Measurements from ENCODE around the gene TSPAN6.

Gene TSPAN6

DNA sequence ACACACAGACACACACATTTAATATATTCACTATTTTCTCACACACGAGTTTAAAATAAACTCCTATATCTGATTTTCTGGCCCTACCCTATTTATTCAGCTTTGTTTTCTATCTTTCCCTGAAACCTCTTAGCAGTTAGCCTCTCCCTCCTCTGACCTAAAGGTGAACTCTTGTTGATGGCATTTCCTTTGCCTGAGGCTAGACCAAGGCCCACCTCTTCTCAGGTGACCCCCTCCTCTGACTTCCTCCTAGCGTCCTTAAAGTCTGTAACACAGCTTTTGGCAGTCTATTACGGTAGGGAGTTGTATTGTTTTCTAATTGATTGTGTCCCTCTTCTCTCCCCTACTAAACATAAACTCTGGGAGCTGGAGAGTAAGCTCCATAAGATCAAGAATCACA, 5.7 kb upstream of the TSPAN6 start:
- TF ChIP-seq, protein P1, sequence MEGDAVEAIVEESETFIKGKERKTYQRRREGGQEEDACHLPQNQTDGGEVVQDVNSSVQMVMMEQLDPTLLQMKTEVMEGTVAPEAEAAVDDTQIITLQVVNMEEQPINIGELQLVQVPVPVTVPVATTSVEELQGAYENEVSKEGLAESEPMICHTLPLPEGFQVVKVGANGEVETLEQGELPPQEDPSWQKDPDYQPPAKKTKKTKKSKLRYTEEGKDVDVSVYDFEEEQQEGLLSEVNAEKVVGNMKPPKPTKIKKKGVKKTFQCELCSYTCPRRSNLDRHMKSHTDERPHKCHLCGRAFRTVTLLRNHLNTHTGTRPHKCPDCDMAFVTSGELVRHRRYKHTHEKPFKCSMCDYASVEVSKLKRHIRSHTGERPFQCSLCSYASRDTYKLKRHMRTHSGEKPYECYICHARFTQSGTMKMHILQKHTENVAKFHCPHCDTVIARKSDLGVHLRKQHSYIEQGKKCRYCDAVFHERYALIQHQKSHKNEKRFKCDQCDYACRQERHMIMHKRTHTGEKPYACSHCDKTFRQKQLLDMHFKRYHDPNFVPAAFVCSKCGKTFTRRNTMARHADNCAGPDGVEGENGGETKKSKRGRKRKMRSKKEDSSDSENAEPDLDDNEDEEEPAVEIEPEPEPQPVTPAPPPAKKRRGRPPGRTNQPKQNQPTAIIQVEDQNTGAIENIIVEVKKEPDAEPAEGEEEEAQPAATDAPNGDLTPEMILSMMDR (IDR thresholded peaks at IDR 0.05; ENCODE audit: insufficient read depth, low read depth, low read length, missing control alignments), result no peak
- DNase-seq (ENCODE audit: low read depth), result no peak
- H3K4me3 ChIP-seq (ENCODE audit: low read length), result no peak overlapping the region

GRCh38 chrX:100635989-100636320, 651 bp downstream of the TSPAN6 start:
- DNase-seq (ENCODE audit: low read depth), result no peak
- TF ChIP-seq, protein P1 (IDR thresholded peaks at IDR 0.05; ENCODE audit: insufficient read depth, low read depth, low read length, missing control alignments), result no peak
- peak overlapping the region; percentile 65 for H3K4me3 ChIP-seq (ENCODE audit: low read length)

- DNase-seq (ENCODE audit: low read depth), result no peak
- TF ChIP-seq, protein P1 (IDR thresholded peaks at IDR 0.05; ENCODE audit: insufficient read depth, low read depth, low read length, missing control alignments), result no peak
- no peak overlapping the region for H3K4me3 ChIP-seq (ENCODE audit: low read length)
Observed at GRCh38 chrX:100635040-100635439, 1.6 kb downstream of the TSPAN6 start.

GRCh38 chrX:100625985-100626491, 10.6 kb downstream of the TSPAN6 start:
- TF ChIP-seq, protein P1 (IDR thresholded peaks at IDR 0.05; ENCODE audit: insufficient read depth, low read depth, low read length, missing control alignments), result no peak
- no peak overlapping the region for H3K4me3 ChIP-seq (ENCODE audit: low read length)
- no peak for DNase-seq (ENCODE audit: low read depth)

GRCh38 chrX:100623001-100623400, 13.6 kb downstream of the TSPAN6 start:
- TF ChIP-seq, protein P1 (IDR thresholded peaks at IDR 0.05; ENCODE audit: insufficient read depth, low read depth, low read length, missing control alignments), result no peak
- DNase-seq (ENCODE audit: low read depth), result no peak
- H3K4me3 ChIP-seq (ENCODE audit: low read length), result no peak overlapping the region

GRCh38 chrX:100615005-100615404, 21.6 kb downstream of the TSPAN6 start:
- DNase-seq (ENCODE audit: low read depth), result peak; percentile 50
- H3K4me3 ChIP-seq (ENCODE audit: low read length), result no peak overlapping the region
- TF ChIP-seq, protein P1 (IDR thresholded peaks at IDR 0.05; ENCODE audit: insufficient read depth, low read depth, low read length, missing control alignments), result peak; percentile 44

GRCh38 chrX:100611951-100612350, 24.7 kb downstream of the TSPAN6 start:
- no peak for DNase-seq (ENCODE audit: low read depth)
- no peak overlapping the region for H3K4me3 ChIP-seq (ENCODE audit: low read length)
- TF ChIP-seq, protein P1 (IDR thresholded peaks at IDR 0.05; ENCODE audit: insufficient read depth, low read depth, low read length, missing control alignments), result no peak
